Effector memory CD4-positive, alpha-beta T cell (primary cell): ENCODE measurements around the gene TRIM38.
"Not testable (repeated sequence)": the region's sequence is repeated elsewhere in the genome, so short reads cannot be mapped to it uniquely, and the experiment has no call there.

Experiments used
- DNase-seq, 3 donors: peaks; one replicate each; pipeline ENCODE4 v3.0.0-alpha.2; 2020
- H3K27ac ChIP-seq: 2 replicates; pipeline ENCODE4 v1.7.0; 2013; ENCODE audit warnings: mild to moderate bottlenecking, low read length, moderate library complexity; ENCODE audit not compliant: insufficient read depth, poor library complexity, severe bottlenecking
- H3K27me3 ChIP-seq: replicated peaks from 2 replicates; pipeline ENCODE4 v1.7.0; 2013; ENCODE audit warnings: mild to moderate bottlenecking, low read length; ENCODE audit not compliant: insufficient read depth, control insufficient read depth, poor library complexity, severe bottlenecking
- H3K36me3 ChIP-seq: 2 replicates; pipeline ENCODE4 v1.7.0; 2013; ENCODE audit warnings: mild to moderate bottlenecking, low read length, moderate library complexity; ENCODE audit not compliant: control insufficient read depth, insufficient read depth
- H3K4me1 ChIP-seq: 2 replicates; pipeline ENCODE4 v1.7.0; 2013; ENCODE audit warnings: low read length, mild to moderate bottlenecking; ENCODE audit not compliant: control insufficient read depth, insufficient read depth, poor library complexity, severe bottlenecking
- H3K4me3 ChIP-seq: 2 replicates; pipeline ENCODE4 v1.7.0; 2013; ENCODE audit warnings: low read length, low read depth, mild to moderate bottlenecking; ENCODE audit not compliant: insufficient read depth, poor library complexity, severe bottlenecking
- H3K9me3 ChIP-seq: 2 replicates; pipeline ENCODE4 v1.7.0; 2013; ENCODE audit warnings: mild to moderate bottlenecking, low read length, moderate library complexity; ENCODE audit not compliant: control insufficient read depth

TRIM38 gene

DNA sequence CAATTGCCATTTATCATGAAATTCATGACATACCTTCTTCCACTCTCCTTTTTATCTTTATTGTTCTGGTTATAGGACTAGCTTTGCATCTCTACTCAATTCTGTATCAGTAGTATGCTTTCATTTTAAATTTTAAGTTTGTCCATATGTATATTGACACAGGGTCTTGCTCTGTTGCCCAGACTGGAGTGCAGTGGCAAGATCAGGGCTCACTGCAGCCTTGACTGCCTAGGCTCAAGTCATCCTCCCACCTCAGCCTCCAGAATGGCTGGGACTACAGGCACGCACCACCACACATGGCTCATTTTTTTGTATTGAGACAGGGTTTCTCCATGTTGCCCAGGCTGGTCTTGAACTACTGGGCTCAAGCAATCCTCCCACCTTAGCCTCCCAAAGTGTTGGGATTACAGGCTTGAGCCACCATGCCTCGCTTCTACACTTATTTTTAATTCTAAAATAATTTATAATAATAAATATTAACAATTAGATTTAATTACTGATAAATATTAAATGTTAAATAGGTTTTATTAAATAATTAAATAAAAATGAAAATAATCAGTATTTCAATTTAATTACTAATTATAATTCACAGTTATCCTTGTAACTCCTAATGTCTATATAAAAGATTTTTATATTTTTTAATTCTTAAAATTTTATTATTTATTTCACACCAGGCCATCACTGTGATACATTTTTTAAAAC is 27.7 kb downstream of the TRIM38 start:
- no peak overlapping the region for H3K27ac ChIP-seq
- peaks cover 5% of the 10 kb centered on the region for H3K4me1 ChIP-seq
- peaks cover 5% of the 10 kb centered on the region for H3K36me3 ChIP-seq
- no peaks in the 10 kb centered on the region for H3K27me3 ChIP-seq
- no peak for DNase-seq
- no peaks in the 10 kb centered on the region for H3K9me3 ChIP-seq
- no peak overlapping the region for H3K4me3 ChIP-seq

DNA sequence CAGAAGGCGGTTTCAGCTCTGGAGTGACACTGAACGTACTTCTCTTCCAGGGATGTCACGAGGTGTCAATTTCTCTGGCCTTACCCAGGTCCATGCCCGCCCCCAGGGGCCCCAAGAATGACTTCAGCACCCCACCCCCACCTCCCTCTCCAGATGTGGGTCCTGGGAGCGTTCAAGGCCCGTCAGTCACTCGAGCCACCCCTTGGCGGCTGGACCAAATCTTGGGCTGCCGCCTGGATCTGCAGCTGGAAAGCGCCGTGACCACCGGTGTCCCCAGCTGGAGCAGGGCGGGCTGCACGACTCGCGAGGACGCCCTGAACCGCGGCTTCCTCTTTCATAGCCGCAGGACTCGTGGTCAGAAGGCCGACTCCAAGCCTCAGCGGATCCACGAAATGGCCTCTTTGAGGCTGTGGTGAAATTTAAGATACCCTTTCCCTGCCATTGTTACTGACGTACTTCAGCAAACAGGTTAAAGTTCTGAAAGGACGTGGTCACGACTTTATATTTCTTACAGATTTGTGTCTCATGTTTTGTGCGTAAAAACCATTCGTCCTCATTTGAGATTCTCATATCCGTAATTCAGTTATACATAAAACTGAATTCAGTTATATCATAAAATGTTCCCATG is 29.3 kb downstream of the TRIM38 start:
- no peaks in the 10 kb centered on the region for H3K27me3 ChIP-seq
- DNase-seq: peak; percentile 15 to 33 (median 21)
- no peaks in the 10 kb centered on the region for H3K9me3 ChIP-seq
- peak overlapping the region; percentile 82 for H3K27ac ChIP-seq
- H3K4me1 ChIP-seq: peaks cover 5% of the 10 kb centered on the region
- H3K36me3 ChIP-seq: no peaks in the 10 kb centered on the region
- peak overlapping the region; percentile 78 for H3K4me3 ChIP-seq

DNA sequence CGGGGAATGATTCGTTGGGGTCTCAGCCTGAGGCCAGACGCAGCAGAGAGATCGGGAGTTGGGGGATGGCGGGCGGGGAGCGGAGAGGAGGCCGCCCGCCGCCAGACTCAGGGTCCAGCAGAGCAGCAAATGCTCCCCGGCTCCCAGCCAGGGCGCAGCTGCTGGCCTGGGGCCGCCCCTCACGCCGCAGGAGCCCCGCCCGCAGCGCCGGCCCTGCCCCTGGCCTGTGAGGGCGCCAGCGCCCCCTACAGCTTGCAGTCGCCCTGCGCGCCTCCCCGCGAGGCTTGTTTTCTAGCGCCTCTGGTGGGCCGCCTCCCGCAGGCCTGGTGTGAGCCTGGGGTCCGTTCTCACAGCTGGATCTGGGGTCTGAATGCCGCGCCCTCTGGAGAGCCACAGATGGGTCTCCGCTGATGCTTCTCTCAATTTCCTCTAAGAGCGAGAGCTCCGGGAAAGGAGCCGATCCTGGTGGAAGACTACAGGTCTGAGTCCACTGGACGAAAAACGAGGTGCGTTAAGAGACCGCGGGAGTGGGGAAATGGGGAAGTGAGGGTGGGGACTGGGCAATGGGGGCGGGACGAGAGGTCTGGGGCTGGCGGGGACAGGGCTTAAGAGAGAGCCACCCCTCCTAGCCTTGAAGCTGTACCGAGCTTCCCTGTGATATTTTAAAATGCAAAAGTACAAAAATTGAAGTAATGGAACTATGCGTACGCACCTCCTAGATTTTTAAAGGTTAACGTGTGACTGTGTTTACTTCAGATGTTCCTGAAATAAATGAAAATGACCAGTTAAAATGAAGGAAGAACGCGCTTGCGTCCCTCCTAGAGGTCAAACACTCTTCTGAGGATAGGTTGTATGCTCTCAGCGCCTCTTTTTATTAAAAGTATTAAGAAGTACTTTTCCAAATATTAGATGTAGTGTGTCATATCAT is 30.1 kb downstream of the TRIM38 start:
- Histone ChIP-seq H3K27ac (peak overlapping the region; percentile 82), H3K9me3 (no peaks in the 10 kb centered on the region), H3K36me3 (no peaks in the 10 kb centered on the region), H3K27me3 (no peaks in the 10 kb centered on the region), H3K4me1 (peaks cover 5% of the 10 kb centered on the region), H3K4me3 (peak overlapping the region; percentile 78)
- peak; percentile 74 to 86 (median 82) for DNase-seq

DNA sequence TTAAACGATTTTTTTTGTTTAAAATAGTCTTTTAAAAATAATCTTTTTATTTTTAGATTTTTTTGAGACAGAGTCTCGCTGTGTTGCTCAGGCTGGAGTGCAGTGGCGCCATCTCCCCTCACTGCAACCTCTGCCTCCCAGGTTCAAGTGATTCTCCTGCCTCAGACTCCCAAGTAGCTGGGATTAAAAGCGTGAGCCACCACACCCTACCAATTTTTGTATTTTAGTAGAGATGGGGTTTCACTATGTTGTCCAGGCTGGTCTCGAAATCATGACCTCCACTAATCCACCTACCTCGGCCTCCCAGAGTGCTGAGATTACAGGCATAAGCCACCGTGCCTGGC is 30.7 kb downstream of the TRIM38 start:
- not testable (repeated sequence) for H3K27ac ChIP-seq, H3K4me3 ChIP-seq, H3K9me3 ChIP-seq, DNase-seq, H3K36me3 ChIP-seq, H3K27me3 ChIP-seq, H3K4me1 ChIP-seq

DNA sequence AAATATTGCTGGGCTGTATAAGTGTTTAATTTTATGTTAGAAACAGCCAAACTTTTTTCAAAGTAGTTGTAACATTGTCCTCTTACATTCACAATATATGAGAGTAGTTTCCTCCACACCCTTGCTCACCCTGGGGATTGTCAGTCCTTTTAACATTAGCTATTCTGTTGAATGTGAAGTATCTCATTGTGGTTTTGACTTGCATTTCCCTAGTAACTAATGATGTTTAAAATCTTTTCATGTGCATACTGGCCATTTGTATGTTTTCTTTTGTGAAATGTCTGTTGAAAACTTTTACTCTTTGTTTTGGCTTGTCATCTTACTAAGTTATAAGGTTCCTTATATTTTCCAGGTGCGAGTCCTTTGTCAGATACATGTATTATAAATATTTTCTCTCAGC is 32.9 kb downstream of the TRIM38 start:
- Histone ChIP-seq H3K27ac (no peak overlapping the region), H3K9me3 (no peaks in the 10 kb centered on the region), H3K36me3 (no peaks in the 10 kb centered on the region), H3K4me1 (peaks cover 5% of the 10 kb centered on the region), H3K27me3 (no peaks in the 10 kb centered on the region), H3K4me3 (no peak overlapping the region)
- DNase-seq: no peak

DNA sequence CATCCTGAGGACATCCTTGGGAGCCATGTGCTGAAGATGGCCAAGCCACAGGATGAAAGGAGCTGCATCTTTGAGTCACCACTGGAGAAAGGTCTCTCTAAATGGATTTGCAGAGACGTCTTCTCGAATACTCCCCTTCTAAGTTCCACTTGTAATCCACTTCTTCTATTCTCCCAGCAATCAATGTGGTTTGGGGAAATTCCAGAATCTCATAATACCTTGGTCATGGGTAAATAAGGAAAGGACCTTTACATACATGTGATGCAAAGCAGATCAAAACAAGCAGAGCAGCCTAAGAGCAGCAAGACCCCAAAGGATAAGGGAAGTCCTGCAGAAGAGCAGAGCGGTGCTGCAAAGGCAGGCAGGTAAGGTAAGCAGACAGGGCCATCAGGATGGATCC is 35.3 kb downstream of the TRIM38 start:
- no peaks in the 10 kb centered on the region for H3K27me3 ChIP-seq
- H3K4me3 ChIP-seq: no peak overlapping the region
- H3K4me1 ChIP-seq: no peaks in the 10 kb centered on the region
- H3K27ac ChIP-seq: no peak overlapping the region
- DNase-seq: no peak
- H3K9me3 ChIP-seq: no peaks in the 10 kb centered on the region
- H3K36me3 ChIP-seq: no peaks in the 10 kb centered on the region

DNA sequence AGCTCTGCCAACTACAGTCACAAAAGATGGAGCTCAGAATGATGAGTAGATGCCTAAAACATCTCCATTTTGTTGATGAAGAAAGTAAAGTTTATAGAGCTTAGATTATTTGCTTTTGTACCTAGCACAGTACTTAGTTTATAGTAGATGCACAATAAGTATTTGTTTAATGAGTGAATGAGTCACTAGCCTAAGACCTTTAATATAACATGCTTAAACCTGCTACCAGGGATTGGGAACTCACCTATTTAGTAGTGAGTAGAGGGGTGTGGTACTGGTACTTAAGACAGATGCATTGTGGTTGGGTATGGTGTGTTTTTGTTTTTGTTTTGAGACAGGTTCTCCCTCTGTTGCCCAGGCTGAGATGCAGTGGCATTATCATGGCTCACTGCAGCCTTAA is 35.8 kb downstream of the TRIM38 start:
- Histone ChIP-seq H3K4me1 (no peaks in the 10 kb centered on the region), H3K9me3 (no peaks in the 10 kb centered on the region), H3K27ac (no peak overlapping the region), H3K36me3 (no peaks in the 10 kb centered on the region), H3K4me3 (no peak overlapping the region), H3K27me3 (no peaks in the 10 kb centered on the region)
- DNase-seq: no peak

DNA sequence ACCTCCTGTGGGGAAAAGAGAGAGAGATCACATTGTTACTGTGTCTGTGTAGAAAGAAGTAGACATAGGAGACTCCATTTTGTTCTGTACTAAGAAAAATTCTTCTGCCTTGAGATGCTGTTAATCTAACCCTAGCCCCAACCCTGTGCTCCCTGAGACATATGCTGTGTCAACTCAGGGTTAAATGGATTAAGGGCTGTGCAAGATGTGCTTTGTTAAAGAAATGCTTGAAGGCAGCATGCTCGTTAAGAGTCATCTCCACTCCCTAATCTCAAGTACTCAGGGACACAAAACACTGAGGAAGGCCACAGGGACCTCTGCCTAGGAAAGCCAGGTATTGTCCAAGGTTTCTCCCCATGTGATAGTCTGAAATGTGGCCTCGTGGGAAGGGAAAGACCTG is 36.6 kb downstream of the TRIM38 start:
- H3K27ac ChIP-seq, H3K9me3 ChIP-seq, H3K4me1 ChIP-seq, H3K27me3 ChIP-seq, H3K4me3 ChIP-seq, H3K36me3 ChIP-seq, DNase-seq: not testable (repeated sequence)

DNA sequence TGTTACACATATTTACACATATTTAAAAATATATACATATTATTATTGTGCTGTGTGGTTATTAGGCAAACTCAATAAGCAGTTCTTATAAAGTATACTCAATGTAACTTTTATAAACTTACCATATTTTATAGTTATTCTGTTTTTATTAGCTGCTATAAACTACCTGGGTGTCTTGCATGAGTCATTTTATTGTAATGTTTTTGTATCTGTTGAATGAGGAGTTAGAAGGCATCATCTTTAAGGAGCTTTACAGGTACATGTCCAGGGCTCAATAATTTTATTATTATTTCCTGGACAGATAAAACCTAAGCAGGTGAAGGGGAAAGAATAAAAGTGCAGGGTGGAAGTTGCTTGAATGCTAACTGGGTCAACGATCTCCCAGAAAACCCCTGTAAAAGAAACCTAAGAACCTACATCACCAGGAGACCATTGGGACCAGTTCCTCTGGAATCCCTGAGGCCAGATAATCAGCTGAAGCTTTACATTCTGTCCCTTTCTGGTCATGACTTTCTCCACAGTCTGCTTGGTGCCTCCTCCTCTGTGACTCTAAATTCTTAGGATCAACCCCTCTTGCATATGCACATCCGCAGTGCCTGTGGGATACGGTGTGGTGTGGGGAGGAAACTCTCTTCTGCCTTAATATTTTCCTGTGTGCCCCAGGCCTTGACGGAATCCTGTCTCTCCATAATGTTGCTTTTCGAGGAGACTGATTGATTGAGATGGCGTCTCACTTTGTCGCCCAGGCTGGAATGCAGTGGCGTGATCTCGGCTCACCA is 38.0 kb downstream of the TRIM38 start:
- H3K4me1 ChIP-seq: no peaks in the 10 kb centered on the region
- H3K36me3 ChIP-seq: no peaks in the 10 kb centered on the region
- no peak overlapping the region for H3K4me3 ChIP-seq
- no peak for DNase-seq
- H3K9me3 ChIP-seq: no peaks in the 10 kb centered on the region
- H3K27me3 ChIP-seq: no peaks in the 10 kb centered on the region
- H3K27ac ChIP-seq: no peak overlapping the region
